Panc1 (cell line): ENCODE data around the gene MRRF.

Source experiments
- POLR2AphosphoS5 ChIP-seq: IDR thresholded peaks from 2 replicates; pipeline ENCODE4 v1.6.1; 2012; ENCODE audit warnings: mild to moderate bottlenecking, low read depth, low read length, moderate library complexity
- SIN3A ChIP-seq: IDR thresholded peaks from 2 replicates; pipeline ENCODE4 v1.6.1; 2012; ENCODE audit warnings: low read depth, mild to moderate bottlenecking, low read length, moderate library complexity, borderline replicate concordance; ENCODE audit not compliant: insufficient read depth
- TCF7L2 ChIP-seq: IDR thresholded peaks from 2 replicates; pipeline ENCODE4 v1.6.1; 2011; ENCODE audit warnings: mild to moderate bottlenecking, low read depth, low read length, inconsistent platforms
- TF ChIP-seq, protein P1 (sequence below): fragments of 450-650 bp; IDR thresholded peaks from 2 replicates; pipeline ENCODE4 v1.5.1; 2017; ENCODE audit warnings: mild to moderate bottlenecking
- TF ChIP-seq, protein P2 (sequence below), 2 experiments: IDR thresholded peaks; 2 replicates each; pipeline ENCODE4 v1.6.1; 2011 to 2012; ENCODE audit warnings: low read depth in 2 of 2, control low read depth in 1 of 2, low read length in 1 of 2, mild to moderate bottlenecking in 1 of 2, moderate library complexity in 1 of 2; ENCODE audit not compliant: insufficient read depth in 1 of 2

DNA sequence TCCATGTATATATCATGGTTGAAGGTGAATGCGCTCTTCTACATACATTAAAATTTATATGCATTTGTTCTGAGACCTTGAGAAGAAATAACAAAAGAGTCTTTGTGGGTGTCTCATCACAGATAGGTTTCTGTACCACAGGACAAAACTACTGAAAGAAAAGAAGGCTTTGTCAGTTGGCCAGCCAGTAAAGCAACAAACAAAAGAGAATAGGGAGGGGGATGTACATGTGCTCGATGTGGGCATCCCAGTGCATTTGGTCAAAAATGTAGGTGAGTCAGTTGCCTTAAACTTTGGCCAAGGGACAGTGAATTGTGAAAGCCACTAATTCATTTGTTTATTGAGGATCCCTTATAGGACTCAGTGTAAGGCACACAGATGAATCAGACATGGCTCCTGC, 13.3 kb upstream of the MRRF start:
- TF ChIP-seq, protein P1, sequence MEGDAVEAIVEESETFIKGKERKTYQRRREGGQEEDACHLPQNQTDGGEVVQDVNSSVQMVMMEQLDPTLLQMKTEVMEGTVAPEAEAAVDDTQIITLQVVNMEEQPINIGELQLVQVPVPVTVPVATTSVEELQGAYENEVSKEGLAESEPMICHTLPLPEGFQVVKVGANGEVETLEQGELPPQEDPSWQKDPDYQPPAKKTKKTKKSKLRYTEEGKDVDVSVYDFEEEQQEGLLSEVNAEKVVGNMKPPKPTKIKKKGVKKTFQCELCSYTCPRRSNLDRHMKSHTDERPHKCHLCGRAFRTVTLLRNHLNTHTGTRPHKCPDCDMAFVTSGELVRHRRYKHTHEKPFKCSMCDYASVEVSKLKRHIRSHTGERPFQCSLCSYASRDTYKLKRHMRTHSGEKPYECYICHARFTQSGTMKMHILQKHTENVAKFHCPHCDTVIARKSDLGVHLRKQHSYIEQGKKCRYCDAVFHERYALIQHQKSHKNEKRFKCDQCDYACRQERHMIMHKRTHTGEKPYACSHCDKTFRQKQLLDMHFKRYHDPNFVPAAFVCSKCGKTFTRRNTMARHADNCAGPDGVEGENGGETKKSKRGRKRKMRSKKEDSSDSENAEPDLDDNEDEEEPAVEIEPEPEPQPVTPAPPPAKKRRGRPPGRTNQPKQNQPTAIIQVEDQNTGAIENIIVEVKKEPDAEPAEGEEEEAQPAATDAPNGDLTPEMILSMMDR = no peak
- no peak for TF ChIP-seq POLR2AphosphoS5
- TF ChIP-seq, protein P2, sequence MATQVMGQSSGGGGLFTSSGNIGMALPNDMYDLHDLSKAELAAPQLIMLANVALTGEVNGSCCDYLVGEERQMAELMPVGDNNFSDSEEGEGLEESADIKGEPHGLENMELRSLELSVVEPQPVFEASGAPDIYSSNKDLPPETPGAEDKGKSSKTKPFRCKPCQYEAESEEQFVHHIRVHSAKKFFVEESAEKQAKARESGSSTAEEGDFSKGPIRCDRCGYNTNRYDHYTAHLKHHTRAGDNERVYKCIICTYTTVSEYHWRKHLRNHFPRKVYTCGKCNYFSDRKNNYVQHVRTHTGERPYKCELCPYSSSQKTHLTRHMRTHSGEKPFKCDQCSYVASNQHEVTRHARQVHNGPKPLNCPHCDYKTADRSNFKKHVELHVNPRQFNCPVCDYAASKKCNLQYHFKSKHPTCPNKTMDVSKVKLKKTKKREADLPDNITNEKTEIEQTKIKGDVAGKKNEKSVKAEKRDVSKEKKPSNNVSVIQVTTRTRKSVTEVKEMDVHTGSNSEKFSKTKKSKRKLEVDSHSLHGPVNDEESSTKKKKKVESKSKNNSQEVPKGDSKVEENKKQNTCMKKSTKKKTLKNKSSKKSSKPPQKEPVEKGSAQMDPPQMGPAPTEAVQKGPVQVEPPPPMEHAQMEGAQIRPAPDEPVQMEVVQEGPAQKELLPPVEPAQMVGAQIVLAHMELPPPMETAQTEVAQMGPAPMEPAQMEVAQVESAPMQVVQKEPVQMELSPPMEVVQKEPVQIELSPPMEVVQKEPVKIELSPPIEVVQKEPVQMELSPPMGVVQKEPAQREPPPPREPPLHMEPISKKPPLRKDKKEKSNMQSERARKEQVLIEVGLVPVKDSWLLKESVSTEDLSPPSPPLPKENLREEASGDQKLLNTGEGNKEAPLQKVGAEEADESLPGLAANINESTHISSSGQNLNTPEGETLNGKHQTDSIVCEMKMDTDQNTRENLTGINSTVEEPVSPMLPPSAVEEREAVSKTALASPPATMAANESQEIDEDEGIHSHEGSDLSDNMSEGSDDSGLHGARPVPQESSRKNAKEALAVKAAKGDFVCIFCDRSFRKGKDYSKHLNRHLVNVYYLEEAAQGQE (IDR thresholded peaks at IDR 0.05; ENCODE audit: insufficient read depth in 1 of 2, low read depth in 2 of 2, low read length in 1 of 2) = no peak
- TF ChIP-seq SIN3A = no peak
- TF ChIP-seq TCF7L2 = no peak
